Mucosa of descending colon (tissue), 3 donors: ENCODE results near the gene CPNE1. TPM values are rescaled to one million over a fixed set of nuclear protein-coding genes. Genes with fewer than 3 reads are reported as not detected.
A peak's percentile ranks its signal among the peaks of the same experiment; 100 is the strongest.

ENCODE experiments used
- ATAC-seq: fragments of 200-7000 bp; cut with Tn5 transposase; one replicate; pipeline ENCODE4 v1.9.1; 2020; ENCODE audit warnings: mild to moderate bottlenecking, moderate library complexity
- DNase-seq, 3 donors: peaks; one replicate each; pipeline ENCODE4 v3.0.0-alpha.2; 2020
- H3K36me3 ChIP-seq: fragments of 200-600 bp; one replicate; pipeline ENCODE4 v1.8.0; 2021; ENCODE audit warnings: low read depth, mild to moderate bottlenecking
- H3K4me1 ChIP-seq: fragments of 200-600 bp; one replicate; pipeline ENCODE4 v1.8.0; 2021; ENCODE audit warnings: low read depth, mild to moderate bottlenecking
- H3K4me3 ChIP-seq: fragments of 200-600 bp; one replicate; pipeline ENCODE4 v1.8.0; 2021; ENCODE audit warnings: mild to moderate bottlenecking
- H3K9me3 ChIP-seq: fragments of 200-600 bp; one replicate; pipeline ENCODE4 v1.8.0; 2021; ENCODE audit warnings: mild to moderate bottlenecking
- intact Hi-C, 2 donors: fragments of 100-400 bp; cut with DNase I in 1 of 2; cut with micrococcal nuclease in 1 of 2; formaldehyde crosslinking; loops; one replicate each; pipeline versions ENCODE4 v1.11.0 to v1.11.1; 2022; cut with DNase I, micrococcal nuclease
- total RNA-seq, 3 donors: library from RNA; stranded (reverse); fragmentation: NEBNext Ultra II Directional in 2 of 3; extraction: Animal tissue kit (Norgen Biotek cat#: 25700) in 2 of 3; gene quantifications; one replicate each; pipeline versions ENCODE4 v1.2.1 to v1.2.4, GENCODE V29; 2021 to 2023
- TF ChIP-seq, protein P1 (sequence below): fragments of 200-600 bp; IDR thresholded peaks from one replicate; pipeline ENCODE4 v1.8.0; 2022; ENCODE audit warnings: antibody characterized with exemption, mild to moderate bottlenecking
- donor health status: DM: no; HTN: no; CAD: no; lungs with moderate emphysema.
- donor health status: DM: no; HTN: no; CAD: no.
- donor health status: DM: no; HTN: yes; CAD: no.

CPNE1 gene
- total RNA-seq, 3 donors from 2014 or later = 117 to 188 (median 128) TPM

DNA sequence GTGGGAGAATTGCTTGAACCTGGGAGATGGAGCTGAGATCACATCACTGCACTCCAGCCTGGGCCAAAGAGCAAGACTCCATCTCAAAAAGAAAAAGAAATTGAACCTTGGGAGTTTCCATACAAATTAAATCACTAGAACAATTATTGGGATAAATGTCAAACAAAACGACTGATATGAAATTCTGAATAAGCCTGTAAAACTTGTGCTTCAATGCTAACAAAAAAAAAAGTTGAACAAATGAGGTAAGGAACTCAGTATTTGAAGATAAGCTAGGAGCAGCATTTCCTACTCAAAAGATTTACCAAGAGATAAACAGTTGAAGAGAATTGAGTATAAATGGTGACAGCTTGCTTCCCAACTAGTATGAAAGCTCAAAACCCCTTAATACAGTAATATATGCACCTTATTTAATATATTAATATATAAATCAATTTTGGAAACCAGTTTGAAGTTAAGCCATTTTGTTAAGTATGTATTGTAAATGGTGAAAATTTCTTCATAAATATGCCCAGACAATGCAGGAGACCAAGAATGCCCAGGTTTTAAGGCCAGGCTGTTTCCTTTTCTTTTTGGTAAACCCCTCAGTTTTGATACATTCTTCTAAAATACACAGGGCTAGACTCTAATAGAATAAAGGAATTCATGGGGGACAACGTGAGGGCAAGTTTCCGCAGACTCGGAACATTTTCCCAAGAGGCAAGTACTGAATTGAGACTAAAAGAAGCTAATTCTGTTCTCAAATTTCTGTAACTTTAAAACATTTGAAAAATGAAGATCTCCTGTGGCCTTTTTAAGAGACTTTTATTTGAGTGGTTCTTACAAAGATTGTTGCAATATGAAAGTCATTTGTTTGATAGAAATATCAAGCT, 38.4 kb upstream of the CPNE1 start:
- TF ChIP-seq, protein P1, sequence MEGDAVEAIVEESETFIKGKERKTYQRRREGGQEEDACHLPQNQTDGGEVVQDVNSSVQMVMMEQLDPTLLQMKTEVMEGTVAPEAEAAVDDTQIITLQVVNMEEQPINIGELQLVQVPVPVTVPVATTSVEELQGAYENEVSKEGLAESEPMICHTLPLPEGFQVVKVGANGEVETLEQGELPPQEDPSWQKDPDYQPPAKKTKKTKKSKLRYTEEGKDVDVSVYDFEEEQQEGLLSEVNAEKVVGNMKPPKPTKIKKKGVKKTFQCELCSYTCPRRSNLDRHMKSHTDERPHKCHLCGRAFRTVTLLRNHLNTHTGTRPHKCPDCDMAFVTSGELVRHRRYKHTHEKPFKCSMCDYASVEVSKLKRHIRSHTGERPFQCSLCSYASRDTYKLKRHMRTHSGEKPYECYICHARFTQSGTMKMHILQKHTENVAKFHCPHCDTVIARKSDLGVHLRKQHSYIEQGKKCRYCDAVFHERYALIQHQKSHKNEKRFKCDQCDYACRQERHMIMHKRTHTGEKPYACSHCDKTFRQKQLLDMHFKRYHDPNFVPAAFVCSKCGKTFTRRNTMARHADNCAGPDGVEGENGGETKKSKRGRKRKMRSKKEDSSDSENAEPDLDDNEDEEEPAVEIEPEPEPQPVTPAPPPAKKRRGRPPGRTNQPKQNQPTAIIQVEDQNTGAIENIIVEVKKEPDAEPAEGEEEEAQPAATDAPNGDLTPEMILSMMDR = no peak
- Histone ChIP-seq H3K4me3 (no peak overlapping the region), H3K36me3 (peaks cover 32% of the 10 kb centered on the region), H3K9me3 (no peaks in the 10 kb centered on the region), H3K4me1 (peaks cover 19% of the 10 kb centered on the region)
- no peak for DNase-seq
- intact Hi-C loops = no loop called here
- no peak for ATAC-seq

DNA sequence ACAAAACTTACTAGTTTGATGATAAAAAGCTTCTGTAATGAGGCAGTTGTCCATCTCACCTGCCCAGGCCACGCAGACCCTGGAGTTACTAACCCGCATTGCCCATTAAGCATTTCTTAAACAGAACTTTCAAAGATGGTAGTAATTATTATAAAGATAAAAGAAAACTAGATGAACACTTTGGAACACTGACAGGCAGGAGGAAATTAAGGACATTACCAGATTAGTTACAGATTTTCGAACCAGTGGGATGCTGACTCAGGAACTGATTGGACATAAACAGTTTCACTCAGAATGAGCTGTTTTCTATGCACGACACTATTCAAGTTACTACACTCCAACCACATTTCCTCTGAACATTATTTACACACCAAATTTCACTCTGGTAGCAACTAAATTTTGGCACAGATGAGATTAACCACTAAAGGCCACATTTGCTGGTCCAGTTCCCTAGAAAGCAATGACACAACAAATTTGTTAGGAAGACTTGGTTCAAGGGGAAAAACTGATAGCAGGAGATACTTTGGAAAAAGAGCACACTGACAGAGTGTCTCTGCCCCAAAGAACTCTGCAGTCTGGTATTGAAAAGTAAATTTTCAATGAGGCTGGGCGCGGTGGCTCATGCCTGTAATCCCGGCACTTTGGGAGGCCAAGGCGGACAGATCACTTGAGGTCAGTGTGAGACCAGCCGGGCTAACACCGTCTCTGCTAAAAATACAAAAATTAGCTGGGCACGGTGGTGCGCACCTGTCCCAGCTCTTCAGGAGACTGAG, 37.5 kb upstream of the CPNE1 start:
- Histone ChIP-seq H3K36me3 (peaks cover 28% of the 10 kb centered on the region), H3K4me1 (peaks cover 19% of the 10 kb centered on the region), H3K4me3 (no peak overlapping the region), H3K9me3 (no peaks in the 10 kb centered on the region)
- DNase-seq (no peak), ATAC-seq (no peak)
- intact Hi-C loops = no loop called here
- TF ChIP-seq, protein P1 = no peak

DNA sequence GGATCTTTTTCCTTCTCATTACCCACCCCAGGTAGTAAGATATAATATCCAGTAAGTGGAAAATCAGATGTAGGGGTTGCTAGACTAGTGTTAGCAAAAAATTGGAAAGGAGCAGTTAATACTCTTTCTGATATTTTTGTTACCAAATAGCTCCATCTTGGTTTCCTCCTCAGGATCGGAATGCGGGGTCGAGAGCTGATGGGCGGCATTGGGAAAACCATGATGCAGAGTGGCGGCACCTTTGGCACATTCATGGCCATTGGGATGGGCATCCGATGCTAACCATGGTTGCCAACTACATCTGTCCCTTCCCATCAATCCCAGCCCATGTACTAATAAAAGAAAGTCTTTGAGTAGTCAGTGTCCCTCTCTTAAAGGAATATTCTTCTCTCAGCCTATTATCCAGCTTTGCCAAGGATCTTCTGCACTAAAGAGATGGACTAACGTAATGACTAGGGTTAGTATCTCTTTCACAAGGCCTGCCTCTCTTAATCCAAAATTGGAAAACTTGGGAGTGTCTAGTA, 36.0 kb upstream of the CPNE1 start:
- DNase-seq = no peak
- intact Hi-C loops = no loop called here
- no peak for ATAC-seq
- TF ChIP-seq, protein P1 = no peak
- H3K36me3 ChIP-seq = peaks cover 20% of the 10 kb centered on the region
- no peaks in the 10 kb centered on the region for H3K9me3 ChIP-seq
- peaks cover 19% of the 10 kb centered on the region for H3K4me1 ChIP-seq
- no peak overlapping the region for H3K4me3 ChIP-seq

DNA sequence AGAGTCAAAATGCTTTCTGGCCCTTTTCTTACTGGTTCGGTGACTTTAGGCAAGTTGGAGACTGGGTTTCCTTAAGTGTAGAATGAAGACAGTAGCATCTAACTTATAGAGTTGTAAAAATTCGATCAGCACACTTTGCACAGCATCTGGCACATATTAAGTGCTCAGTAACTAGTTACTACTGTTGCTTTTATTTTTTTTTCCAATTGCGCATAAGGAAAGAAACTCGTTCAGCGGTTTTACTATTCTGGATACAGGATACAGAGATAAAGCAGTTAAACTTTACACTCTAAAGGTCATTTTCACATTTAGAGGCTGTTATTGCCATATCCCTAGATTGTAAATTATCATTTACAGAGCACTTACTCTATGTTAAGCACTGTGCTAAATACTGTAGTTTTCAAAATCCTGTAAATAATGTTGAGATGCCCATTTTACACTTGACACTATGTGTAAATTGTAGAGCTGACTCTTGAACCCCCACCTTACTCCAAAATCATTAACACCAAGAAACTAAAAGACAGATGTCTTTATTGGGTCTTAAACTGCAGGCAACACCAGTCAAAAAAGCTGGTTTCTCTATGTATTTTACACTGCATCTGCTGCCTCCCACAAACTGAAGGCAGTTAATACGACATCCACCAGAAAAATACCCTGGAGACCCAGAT, 35.4 kb upstream of the CPNE1 start:
- Histone ChIP-seq H3K36me3 (peaks cover 14% of the 10 kb centered on the region), H3K9me3 (no peaks in the 10 kb centered on the region), H3K4me1 (peaks cover 19% of the 10 kb centered on the region), H3K4me3 (peak overlapping the region; percentile 93)
- peak; percentile 20 for ATAC-seq
- intact Hi-C loops = no loop called here
- TF ChIP-seq, protein P1 = no peak
- no peak for DNase-seq

DNA sequence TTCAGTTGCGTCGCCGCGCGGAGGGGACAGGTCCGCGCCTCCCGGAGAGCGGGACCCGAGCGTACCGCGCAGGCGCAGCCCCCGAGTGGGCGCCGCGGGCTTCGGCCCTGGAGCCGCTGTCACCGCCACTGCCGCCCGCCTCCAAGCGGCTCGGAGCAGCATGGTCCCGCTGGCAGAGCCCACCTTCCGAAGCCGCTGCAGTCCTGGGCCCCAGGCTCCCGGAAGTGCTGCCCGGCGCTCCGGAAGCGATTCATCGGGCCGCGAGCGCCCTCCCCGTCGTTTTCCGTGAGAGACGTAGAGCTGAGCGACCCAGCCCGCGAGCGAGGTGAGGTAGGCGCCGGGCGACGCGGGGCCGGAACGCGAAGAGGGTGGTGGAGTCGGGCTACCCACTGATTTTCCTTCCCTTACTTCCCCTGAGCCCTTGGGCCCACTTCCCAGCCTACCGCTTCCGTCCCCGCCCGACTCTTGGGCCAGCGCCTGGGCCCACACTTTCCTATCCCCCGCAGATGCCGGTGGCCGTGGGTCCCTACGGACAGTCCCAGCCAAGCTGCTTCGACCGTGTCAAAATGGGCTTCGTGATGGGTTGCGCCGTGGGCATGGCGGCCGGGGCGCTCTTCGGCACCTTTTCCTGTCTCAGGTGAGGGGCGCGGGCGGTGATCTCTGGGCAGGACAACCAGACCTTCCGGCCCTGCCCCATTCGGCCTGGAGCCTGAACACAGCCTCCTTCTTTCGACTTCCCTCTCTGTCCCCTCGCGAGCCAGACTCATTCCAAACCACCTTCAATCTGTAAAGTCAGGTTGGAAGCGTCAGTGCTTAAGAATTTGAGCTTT, 34.6 kb upstream of the CPNE1 start, which contains the start of the genes NFS1 and ROMO1:
Gene NFS1, minus strand, starts transcription at position 226 of the 830 bp plus-strand sequence. Its CDS starts 64 bp downstream, at position 162.
Gene ROMO1, plus strand, starts transcription at position 279 of the 830 bp plus-strand sequence. Its CDS starts 228 bp downstream, at position 507.
- H3K9me3 ChIP-seq = no peaks in the 10 kb centered on the region
- peak; percentile 95 for ATAC-seq
- intact Hi-C loops = no loop called here
- peaks cover 19% of the 10 kb centered on the region for H3K4me1 ChIP-seq
- peak within 1 kb of the TSS; percentile 93 for H3K4me3 ChIP-seq
- TF ChIP-seq, protein P1 = peak; percentile 16
- peaks cover 8% of the 10 kb centered on the region for H3K36me3 ChIP-seq
- peak; percentile 89 to 91 (median 90) for DNase-seq
